ENCODE data around the gene CCDC60. TPM values are rescaled to one million over a fixed set of nuclear protein-coding genes. Genes with fewer than 3 reads are reported as not detected.

Gene CCDC60
- not detected in 2 replicates for total RNA-seq (2022)
- Bru-seq, nascent RNA, result percentile 0 among the genes with signal in this experiment
- not detected for BruChase-seq, experiment 1, labeled RNA remaining after a 6-hour chase
- not detected for BruChase-seq, experiment 2, labeled RNA remaining after a 2-hour chase
- long read RNA-seq, result 0 reads

- peaks cover 3% of the 10 kb centered on the region for H3K9me3 Mint-ChIP-seq (ENCODE audit: low read depth, unreplicated experiment)
- H3K4me3 Mint-ChIP-seq (ENCODE audit: low read depth, unreplicated experiment), result no peak within 1 kb of the TSS
- no peaks in the 10 kb centered on the region for H3K36me3 Mint-ChIP-seq (ENCODE audit: insufficient read depth, unreplicated experiment)
- intact Hi-C loops (cut with micrococcal nuclease; ENCODE audit: unreplicated experiment), result no loop called here
- DNase-seq, result no peak
- peaks cover 70% of the 10 kb centered on the region for H3K27me3 Mint-ChIP-seq (ENCODE audit: unreplicated experiment)
- no peak for TF ChIP-seq CTCF (IDR thresholded peaks at IDR 0.05; ENCODE audit: unreplicated experiment)
- no peaks in the 10 kb centered on the region for H3K4me1 Mint-ChIP-seq (ENCODE audit: low read depth, unreplicated experiment)
- CTCF ChIA-PET, result no interaction called here
- no peak within 1 kb of the TSS for H3K27ac Mint-ChIP-seq (ENCODE audit: unreplicated experiment)
- no TSS peak for BruUV-seq (replicated peaks)
Observed at GRCh38 chr12:119334430-119335170, at the start of gene CCDC60. Gene CCDC60 (plus strand): TSS chr12:119334729. CDS start chr12:119335177, 448 bp downstream.

GRCh38 chr12:119288576-119288975 lies 46.0 kb upstream of the CCDC60 start:
- intact Hi-C loops (cut with micrococcal nuclease; ENCODE audit: unreplicated experiment), result no loop called here
- Mint-ChIP-seq H3K4me3 (ENCODE audit: low read depth, unreplicated experiment) (no peak overlapping the region), H3K9me3 (ENCODE audit: low read depth, unreplicated experiment) (no peaks in the 10 kb centered on the region), H3K27ac (ENCODE audit: unreplicated experiment) (no peak overlapping the region), H3K36me3 (ENCODE audit: insufficient read depth, unreplicated experiment) (no peaks in the 10 kb centered on the region), H3K27me3 (ENCODE audit: unreplicated experiment) (peaks cover 29% of the 10 kb centered on the region), H3K4me1 (ENCODE audit: low read depth, unreplicated experiment) (no peaks in the 10 kb centered on the region)
- no peak for DNase-seq
- CTCF ChIA-PET, result no interaction called here
- no TSS peak for BruUV-seq (replicated peaks)
- no peak for TF ChIP-seq CTCF (IDR thresholded peaks at IDR 0.05; ENCODE audit: unreplicated experiment)

- Mint-ChIP-seq H3K27me3 (ENCODE audit: unreplicated experiment) (peaks cover 70% of the 10 kb centered on the region), H3K9me3 (ENCODE audit: low read depth, unreplicated experiment) (no peaks in the 10 kb centered on the region)
Observed at GRCh38 chr12:119292893-119293630, 41.5 kb upstream of the CCDC60 start.

GRCh38 chr12:119294211-119294610 lies 40.3 kb upstream of the CCDC60 start:
- H3K4me1 Mint-ChIP-seq (ENCODE audit: low read depth, unreplicated experiment), result no peaks in the 10 kb centered on the region
- DNase-seq, result no peak
- no peak for TF ChIP-seq CTCF (IDR thresholded peaks at IDR 0.05; ENCODE audit: unreplicated experiment)
- peaks cover 60% of the 10 kb centered on the region for H3K27me3 Mint-ChIP-seq (ENCODE audit: unreplicated experiment)
- H3K27ac Mint-ChIP-seq (ENCODE audit: unreplicated experiment), result no peak overlapping the region
- H3K9me3 Mint-ChIP-seq (ENCODE audit: low read depth, unreplicated experiment), result no peaks in the 10 kb centered on the region
- H3K4me3 Mint-ChIP-seq (ENCODE audit: low read depth, unreplicated experiment), result no peak overlapping the region
- BruUV-seq (replicated peaks), result no TSS peak
- intact Hi-C loops (cut with micrococcal nuclease; ENCODE audit: unreplicated experiment), result no loop called here
- CTCF ChIA-PET, result no interaction called here
- no peaks in the 10 kb centered on the region for H3K36me3 Mint-ChIP-seq (ENCODE audit: insufficient read depth, unreplicated experiment)

More at GRCh38 chr12:119292893-119293630, 41.5 kb upstream of the CCDC60 start:
- Mint-ChIP-seq H3K36me3 (ENCODE audit: insufficient read depth, unreplicated experiment) (no peaks in the 10 kb centered on the region), H3K4me1 (ENCODE audit: low read depth, unreplicated experiment) (no peaks in the 10 kb centered on the region), H3K27ac (ENCODE audit: unreplicated experiment) (no peak overlapping the region), H3K4me3 (ENCODE audit: low read depth, unreplicated experiment) (no peak overlapping the region)
- no peak for TF ChIP-seq CTCF (IDR thresholded peaks at IDR 0.05; ENCODE audit: unreplicated experiment)
- DNase-seq, result no peak
- CTCF ChIA-PET, result no interaction called here
- BruUV-seq (replicated peaks), result no TSS peak
- intact Hi-C loops (cut with micrococcal nuclease; ENCODE audit: unreplicated experiment), result no loop called here

Data from Calu3 (cell line).